ENCODE measurements around the gene CAPN8.

The CAPN8 gene

DNA sequence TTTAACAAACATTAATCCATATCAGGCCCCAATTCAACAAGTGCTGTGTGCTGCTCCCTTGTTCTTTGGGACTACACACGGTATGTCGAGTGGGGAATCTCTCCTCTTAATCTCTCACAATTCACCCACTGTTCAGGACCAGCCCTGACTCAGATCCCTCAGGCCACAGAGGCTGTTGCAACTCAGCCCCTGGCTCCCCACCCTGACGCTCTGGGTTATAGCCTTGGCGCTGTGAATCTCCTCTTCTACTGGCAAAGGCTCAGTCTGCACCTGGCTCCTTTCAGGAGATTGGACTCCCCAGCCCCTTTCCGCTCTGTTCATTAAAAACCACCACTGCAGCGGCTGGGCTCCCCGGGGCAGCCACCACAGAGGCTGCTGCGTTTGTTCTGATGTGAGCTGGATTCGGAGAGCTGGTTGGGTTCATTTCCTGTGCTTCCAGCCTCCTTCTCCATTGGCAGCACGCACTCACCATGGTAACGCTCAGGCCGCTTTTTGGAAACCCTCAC lies 13.0 kb downstream of the CAPN8 start:
- DNase-seq, result peak; percentile 26

DNA sequence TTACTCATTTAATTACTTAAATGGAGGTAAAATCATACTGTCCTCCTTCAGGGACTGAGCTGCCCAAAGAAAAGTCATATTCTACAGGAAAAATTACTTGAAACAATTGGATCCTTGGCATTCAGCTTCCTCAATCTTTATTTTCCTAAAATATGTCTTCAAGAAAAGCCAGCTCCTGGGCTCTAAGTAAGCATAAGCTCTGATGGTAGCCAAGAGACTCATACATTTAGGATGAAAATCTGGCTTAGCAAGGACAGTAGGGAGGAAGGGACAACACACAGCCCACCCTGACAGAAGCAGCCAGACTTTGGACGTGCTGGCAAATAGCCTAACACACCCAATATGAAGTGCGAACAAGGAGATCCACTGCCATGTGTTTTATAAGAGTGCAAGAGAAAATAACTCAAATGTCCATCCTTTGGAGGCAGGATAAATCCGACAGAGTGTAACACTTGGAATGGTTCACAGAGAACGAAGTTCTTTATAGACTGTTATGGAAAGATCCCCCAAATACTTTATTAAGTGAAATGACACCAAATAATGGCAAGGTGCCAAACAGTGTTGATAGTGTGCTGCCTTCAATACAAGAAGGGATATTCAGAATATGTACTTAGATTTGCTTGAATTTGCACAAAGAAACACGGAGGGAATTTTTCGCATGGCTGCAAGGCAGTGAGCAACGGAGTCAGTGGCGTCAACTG lies 14.1 kb downstream of the CAPN8 start:
- no peak for DNase-seq

DNA sequence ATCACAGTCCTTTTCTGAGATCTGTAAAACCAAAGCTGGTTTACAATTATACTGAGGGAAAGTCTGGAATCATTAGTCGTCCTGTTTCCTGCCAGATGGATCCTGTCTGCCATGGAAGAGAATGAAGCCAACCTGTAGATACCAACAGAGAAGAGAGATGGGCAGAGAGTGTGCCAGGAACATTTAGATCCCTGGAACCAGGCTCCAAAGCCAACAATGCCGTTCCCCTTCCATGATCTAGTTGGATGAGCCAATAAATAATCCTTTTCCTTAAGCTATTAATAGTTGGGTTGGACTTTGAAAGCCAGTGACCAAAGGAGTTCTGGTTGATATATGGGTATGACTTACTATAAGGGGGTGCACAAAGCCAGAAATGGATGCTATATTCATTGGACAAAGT lies 15.0 kb downstream of the CAPN8 start:
- DNase-seq, result no peak

DNA sequence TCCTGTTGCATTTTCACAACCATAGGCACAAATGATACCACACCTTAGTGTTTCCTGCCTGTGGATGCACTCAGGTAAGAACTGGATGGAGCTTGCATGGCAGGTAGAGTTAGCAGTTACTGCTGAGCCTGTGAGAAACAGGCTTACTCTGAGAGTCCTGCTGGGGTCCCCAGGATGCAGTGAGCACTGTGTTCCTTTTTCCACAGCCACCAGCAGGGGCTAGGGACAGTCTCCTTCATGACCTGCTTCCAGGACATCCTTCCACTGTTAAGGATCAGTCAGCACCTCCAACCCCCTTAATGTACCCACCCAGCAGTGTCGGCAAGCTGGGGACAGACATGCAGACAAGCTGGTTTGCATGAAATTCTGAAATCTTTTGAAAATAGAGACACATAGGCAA lies 16.3 kb downstream of the CAPN8 start:
- no peak for DNase-seq

DNA sequence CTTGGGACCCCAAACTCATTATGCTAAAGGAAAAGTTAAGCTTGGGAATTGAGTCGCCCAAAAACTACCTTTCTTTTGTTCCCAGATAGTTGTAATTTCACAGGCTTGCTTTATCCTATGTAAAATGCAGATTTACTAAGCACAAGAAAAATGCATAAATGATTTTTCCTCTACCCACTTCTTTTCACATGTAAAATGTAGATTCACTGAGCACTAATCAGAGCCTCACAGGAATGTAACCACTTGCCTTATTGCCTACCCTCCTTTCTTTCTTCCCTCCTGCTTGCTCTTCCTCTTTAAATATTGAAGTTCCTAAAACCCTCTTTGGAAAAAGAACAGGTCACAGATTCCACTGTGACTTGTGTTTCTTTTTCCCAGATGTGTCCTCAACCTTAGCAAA lies 18.3 kb downstream of the CAPN8 start:
- DNase-seq, result no peak

DNA sequence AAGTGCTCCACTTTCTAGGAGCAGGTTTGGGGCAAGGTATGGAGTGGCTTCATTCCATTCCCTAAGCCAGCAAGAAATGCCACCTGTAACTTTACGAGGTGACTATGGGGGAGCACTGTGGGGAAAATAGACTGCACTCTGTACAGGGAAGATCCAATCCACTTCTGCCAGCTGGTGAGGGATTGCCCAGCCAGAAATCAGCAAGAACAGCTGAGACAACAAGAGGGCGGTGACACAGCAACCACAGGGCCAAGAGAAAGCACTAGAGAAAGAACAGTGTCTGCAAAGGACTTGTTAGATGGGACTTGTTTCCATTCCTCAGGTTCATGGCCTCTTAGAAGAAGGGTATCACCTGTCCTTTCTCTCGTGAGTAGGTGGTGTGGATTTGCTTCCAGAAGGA lies 19.6 kb downstream of the CAPN8 start:
- DNase-seq, result peak; percentile 9

DNA sequence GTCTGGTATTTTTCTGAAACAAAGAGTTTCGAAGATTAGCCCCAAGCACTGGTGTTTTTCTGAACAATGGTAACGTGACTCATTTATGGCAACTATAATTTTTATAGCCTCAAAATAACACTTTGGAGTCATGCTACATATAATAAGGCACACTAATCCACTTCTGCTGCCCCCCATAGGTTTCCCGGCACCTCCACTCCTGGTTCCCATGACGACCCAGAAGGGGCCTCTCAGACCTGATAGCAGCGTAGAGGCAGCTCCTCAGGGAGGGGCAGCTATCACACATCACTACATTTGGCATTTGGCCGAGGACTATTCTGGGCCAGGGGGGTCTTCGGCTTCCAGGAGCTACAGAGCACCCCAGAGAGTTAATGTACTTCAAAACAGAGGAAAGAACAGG lies 23.3 kb downstream of the CAPN8 start:
- DNase-seq, result no peak

DNA sequence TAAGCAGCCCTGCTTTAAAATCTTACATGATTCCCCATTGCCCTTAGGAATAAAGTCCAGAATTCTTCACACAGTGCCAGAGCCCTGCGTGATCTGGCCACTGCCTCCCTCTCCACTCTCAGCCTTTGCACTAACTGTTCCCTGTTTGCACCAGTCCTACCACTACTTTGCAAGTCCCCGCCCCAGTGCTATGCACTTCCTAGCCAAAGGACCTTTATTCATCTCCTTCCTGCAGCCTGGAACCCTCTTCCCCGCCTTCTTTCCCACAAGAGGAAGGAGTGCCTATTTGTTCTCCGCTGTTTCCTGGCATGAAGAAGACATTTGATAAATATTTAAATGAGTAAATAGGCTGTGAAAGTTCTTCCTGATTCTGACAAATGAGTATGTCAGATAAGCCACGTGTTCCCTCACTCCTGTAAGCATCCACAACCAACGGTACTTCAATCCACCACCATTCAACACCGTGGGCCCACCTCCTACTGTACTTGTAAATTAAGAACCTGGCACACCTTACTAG lies 23.9 kb downstream of the CAPN8 start:
- DNase-seq, result no peak

DNA sequence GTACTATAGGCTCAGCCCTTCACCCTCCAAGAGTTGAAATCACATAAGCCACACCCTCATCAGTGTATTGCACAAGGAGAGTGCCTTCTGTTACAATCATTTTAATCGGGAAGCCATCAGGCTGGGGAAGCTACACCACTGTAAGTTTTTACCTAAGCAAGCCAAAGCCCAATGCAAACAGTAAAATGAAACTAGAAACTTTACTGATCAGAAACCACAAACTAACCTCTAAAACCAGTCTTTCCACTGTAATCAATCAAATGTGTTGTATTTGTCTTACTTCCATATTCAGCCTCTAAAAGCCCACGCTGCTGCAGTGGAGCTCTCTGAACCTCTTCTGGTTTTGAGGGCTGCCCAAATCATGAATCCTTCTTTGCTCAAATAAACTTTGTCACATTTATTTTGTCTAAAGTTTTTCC lies 26.2 kb downstream of the CAPN8 start:
- no peak for DNase-seq

DNA sequence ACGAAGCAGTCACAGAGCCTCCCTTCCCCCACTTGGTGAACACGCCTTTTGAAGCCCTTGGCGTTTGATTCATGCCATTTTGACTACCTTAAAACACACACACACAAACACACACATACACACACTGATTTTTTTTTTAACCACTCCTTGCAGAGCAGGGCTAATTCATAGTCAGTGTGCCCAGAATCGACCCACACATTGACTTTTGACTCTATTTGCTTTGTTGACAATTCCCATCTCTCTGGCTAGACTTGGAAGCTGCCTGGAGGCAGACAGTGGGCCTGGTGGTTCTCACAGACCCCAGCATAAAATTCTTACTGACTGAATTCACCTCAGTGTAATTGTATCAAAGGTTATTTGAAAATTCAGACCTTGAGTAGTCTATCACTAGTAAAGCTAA lies 30.3 kb downstream of the CAPN8 start:
- no peak for DNase-seq

DNA sequence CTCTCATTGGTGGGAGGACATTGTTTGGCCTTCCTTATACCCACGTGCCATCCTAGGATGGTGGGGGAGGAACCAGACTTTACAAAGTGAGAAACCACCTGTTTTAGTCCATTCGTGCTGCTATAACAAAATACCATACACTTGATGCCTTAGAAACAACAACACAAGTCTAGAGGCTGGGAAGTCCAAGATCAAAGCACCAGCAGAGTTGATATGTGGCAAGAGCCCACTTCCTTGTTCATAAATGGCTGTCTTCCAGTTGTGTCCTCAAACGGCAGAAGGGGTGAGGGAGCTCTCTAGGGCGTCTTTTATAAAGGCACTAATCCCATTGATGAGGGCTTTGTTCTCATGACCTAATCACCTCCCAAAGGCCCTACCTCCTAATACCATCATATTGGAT lies 31.1 kb downstream of the CAPN8 start:
- no peak for DNase-seq

DNA sequence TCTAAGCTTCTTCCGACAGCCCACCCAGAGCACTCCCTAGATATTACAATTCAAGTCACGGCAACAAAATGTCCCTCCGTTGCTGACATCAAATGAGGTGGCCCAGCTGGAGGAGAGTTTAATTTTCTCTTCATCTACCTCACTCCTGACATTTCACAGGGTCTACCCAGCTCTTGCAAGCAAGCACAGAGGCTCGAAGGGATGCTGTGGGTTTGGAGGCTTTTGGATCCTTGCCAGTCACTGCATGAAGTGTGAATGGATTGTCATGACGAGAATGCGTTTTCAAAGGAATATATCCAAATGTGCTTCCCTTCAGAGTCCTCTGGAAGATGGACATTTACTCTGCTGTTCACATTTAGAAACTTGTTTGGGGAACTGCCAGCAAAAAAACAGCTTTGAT lies 33.5 kb downstream of the CAPN8 start:
- DNase-seq, result no peak

DNA sequence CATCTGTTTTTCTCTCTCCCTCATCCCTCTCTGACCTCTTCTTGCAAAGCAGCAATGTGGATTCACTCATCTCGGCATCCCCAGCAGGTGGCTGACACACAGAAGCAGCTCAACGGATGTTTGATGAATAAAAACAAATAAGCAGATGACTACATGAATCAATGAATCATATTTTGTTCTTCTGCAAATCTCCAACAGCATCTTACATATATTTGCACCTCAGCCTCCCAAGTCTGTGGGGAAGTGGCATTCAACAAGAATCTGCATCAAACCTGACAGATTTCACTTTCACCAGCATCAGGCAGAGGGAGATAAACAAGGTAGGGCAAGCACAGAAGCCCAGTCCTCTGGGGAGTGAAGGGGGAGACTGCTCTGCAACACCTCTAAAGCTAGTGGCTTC lies 34.0 kb downstream of the CAPN8 start:
- DNase-seq, result no peak

DNA sequence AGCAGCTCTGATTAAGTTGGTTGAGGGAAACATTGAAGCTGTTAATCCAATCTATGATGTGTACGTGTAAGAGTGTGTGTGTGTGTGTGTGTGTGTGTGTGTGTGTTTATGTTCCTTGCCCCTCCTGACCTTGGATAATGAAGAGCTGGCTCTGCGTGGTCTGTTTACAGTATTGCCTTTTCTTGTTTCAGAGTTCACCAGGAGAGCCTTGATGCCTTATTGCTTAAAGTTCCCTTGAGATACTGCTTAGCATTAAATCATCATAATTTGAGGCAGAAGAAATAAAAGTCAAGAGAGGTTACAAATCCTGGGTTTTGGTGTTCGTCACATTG lies 36.4 kb downstream of the CAPN8 start:
- DNase-seq, result no peak

DNA sequence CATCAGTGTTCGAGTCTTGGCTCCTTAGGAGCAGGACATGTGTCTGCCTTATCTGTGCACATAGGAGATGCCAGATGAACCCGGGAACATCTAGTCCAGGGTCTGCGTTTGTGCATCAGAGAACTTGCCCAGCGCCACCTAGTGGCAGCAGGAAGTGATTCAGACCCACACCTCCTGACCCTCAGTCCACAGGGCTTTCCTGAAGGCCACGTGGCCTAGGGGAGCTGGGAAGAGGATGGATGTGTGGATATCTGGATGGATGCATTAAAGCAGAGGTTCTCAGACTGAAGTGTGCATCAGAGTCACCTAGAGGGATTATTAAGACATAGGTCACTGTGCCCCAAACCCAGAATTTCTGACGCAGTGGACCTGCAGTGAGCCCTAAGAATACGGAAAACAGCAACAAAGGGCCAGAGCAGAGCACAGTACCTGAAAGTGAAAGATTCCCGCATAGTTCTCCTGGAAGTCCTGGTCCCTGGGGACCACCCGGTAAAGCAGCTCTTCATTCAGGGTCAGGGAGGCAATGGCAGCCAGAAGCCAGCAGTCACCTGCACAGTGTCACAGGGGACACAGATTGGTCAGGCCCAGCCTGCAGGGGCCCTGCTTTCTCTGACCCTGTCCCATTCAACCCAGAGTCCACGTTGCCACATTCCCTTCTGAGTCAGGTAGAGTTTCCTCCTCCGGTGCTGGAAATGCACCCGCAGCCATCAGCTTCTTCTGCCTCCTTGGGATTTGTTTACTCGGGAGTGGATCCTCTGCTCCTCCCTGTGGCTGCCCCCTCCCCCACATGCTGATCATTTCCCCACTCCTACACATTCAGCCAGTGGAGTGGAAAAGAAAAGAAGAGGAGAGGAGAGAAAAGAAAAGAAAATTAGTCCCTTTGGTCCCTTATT lies 37.0 kb downstream of the CAPN8 start:
- DNase-seq, result peak; percentile 60

DNA sequence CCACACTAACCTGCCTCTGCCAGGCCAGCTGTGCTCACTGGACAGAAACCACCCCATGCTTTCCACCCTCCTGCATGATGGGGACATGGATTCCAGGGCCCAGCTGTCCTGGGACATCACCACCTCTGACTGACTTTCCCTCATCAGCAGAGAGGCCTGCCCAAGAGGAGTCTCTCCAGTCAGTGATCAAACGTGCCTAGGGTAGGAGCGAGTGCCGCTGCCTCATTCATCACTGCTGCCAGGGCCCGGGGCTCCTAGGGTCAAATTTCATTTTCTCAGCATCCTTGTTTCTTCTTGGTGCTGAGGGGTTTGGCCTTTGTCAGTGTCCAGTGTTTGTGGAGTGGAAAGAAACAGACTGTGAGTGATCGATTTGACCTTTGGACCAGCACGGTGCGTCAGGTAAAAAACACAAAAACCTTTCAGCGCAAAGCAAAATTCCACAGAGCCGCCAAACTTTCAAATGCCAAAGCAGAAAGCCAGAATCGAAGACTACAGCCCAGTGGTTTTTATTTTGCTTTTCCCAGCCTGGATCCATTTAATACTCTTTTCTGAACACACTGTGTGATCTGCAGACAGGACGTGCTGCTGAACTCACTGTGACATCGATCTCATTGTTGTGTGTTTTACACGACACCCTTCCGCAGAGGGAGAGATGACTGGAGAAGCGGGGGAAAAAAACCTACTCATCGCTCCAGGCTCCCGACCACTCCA lies 43.2 kb downstream of the CAPN8 start:
- DNase-seq, result no peak

DNA sequence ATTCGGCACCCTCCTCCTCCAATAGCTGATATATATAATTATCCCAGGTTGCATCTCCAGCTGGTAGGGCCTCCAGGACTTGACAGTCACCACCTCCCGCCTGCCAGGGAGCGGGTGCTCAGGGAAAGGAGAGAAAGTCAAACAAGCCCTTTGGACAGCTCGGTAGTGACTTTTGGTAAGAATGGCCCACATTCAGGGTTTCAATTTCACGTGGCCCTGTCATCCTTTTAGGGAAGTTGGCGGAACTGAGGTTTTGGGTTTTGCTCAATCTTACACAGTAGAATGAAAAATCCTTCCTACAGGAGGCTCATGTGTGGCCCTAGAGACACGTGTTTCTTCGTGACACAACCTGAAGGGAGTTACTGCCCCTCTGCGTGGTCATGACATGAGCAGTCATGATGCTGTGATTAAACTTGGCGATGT lies 44.2 kb downstream of the CAPN8 start:
- DNase-seq, result no peak

DNA sequence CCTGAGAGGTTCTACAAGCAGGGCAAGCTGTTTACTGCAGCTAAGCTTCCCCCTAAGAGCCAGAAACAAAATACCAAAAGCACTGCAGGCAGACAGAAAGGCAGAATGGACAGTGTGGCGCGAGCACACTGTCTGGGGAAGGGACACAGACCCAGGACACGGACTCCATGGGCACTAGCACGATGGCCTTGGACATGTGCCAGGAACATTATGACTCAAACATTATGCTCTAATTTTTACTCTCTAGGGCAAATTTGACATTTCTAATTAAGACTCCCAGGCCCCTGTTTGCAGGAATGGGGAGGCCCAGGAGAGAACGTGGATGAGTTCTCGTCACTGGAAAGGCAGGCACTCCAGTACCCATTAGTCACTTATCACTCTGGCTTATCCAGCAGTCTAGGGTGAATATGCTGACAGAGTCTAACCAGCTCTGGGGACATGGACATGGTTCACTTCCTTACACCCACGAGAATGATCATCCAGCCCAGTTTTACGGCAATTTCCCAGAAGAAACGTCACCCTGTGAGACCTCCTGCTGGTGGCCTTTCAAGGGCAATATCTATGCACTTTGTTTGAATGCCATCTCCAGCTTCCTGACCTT lies 45.1 kb downstream of the CAPN8 start:
- DNase-seq, result no peak

DNA sequence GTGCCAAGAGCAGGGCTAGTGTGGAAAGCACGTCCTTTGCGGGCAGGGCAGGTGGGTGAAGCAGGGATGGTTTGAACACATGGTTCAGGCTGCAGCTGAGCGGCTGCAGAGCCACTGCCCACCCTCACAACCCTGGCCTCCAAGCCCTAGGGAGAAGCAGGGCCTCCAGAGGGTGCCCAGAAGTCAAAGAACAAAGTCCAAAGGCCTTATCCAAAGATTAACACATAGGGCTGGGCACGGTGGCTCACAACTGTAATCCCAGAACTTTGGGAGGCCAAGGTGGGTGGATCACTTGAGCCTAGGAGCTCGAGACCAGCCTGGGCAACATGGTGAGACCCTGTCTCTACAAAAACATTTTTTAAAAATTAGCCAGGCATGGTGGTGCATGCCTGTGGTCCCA lies 46.8 kb downstream of the CAPN8 start:
- no peak for DNase-seq

DNA sequence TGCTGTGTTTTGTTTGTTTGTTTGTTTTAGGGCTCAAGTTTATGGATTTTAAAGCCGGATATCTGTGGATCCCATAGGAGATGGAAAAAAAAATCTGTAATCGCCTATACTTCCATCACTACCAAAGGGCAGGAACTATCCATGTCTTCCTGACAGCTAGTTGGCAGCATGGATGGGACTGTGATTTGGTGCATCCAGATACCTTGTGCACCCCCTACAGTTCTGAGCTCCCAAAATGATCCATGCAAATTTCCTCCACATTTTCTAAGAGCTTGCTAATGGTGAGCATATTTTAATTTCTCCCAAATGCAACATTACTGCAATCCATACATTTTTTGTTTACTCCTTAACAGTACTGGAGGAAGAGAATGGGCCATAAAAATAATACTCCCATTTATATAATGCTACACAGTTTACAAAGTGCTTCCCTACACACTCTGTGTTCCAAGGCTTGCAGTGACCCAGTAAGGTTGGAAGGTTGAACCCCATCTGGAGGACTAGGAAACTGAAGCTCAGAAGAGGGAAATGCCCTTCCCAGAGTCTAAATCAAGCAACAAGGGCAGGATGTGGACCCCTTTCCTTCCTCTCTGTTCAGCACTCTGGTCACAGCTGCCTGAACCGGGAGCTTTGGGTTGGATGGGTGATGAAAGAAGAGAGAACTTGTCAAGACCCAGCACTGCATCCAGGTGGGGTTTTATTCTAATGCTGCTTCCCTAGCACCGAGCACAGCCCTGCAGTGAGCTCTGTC lies 48.0 kb downstream of the CAPN8 start:
- no peak for DNase-seq

DNA sequence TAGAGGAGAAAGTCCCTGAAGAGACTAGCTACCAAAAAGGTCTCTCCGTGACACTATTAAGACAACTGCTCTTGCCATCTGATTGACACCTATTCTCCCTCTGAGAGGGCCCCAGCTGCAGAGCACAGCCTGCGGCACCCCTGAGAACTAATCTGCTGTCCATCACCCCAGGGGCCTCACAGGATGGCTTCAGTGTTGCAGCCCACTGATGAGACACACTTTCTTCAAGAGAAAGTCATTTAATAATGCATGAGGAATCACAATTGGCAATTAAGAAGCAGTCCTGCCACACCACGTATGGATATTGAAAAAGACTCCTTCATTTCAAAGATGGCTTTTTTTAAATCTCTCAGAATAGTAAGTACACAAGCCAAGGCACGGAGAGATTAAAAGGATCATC lies 48.9 kb downstream of the CAPN8 start:
- DNase-seq, result no peak

DNA sequence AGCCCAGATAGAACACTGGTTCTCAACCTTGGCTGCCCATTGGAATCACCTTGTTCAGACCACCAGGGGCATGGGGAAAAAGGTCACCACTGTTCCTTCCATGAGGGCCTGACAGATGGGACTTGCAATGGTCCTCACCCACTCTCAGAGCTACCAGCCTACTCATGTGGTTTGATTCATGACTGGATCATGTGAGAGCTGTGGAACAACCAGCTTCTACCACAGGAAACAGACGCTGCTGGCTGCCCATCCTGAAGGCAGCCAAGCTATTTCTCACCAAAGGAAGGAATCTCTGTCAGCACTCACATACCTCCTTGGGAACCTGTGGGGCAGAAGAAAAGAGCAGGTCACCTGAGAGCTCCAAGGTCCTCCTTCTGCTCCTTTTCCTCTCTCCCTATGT lies 53.6 kb downstream of the CAPN8 start:
- no peak for DNase-seq

All from NCI-H146 (cell line).